HG03045 (cell line): ENCODE data around the gene PPP2R5A.
"Not testable (repeated sequence)": the region's sequence is repeated elsewhere in the genome, so short reads cannot be mapped to it uniquely, and the experiment has no call there.

Source experiments
- ATAC-seq: cut with Tn5 transposase; IDR thresholded peaks from one replicate; pipeline ENCODE4 v1.9.1; 2021; ENCODE audit warnings: mild to moderate bottlenecking, moderate library complexity; ENCODE audit not compliant: unreplicated experiment

PPP2R5A gene

GRCh38 chr1:212267017-212267416 lies 18.2 kb upstream of the PPP2R5A start:
- ATAC-seq, result no peak

GRCh38 chr1:212267460-212267859 lies 17.8 kb upstream of the PPP2R5A start:
- ATAC-seq, result no peak

- no peak for ATAC-seq
Observed at GRCh38 chr1:212269306-212269705, 15.9 kb upstream of the PPP2R5A start.

GRCh38 chr1:212270564-212270963 lies 14.6 kb upstream of the PPP2R5A start:
- no peak for ATAC-seq

GRCh38 chr1:212271234-212271633 lies 14.0 kb upstream of the PPP2R5A start:
- ATAC-seq, result no peak

- ATAC-seq, result no peak
Observed at GRCh38 chr1:212271823-212272485, 13.3 kb upstream of the PPP2R5A start.

- no peak for ATAC-seq
Observed at GRCh38 chr1:212281590-212281989, 3.6 kb upstream of the PPP2R5A start.

- ATAC-seq, result no peak
Observed at GRCh38 chr1:212283741-212284140, 1.5 kb upstream of the PPP2R5A start.

GRCh38 chr1:212284332-212284743 lies 872 bp upstream of the PPP2R5A start:
- ATAC-seq, result no peak

GRCh38 chr1:212285685-212286555 lies 710 bp downstream of the PPP2R5A start:
- peak; percentile 18 for ATAC-seq

GRCh38 chr1:212286556-212287131 lies 1.4 kb downstream of the PPP2R5A start:
- ATAC-seq, result no peak

- no peak for ATAC-seq
Observed at GRCh38 chr1:212287261-212287895, 2.2 kb downstream of the PPP2R5A start.

- ATAC-seq, result not testable (repeated sequence)
Observed at GRCh38 chr1:212287995-212288394, 2.8 kb downstream of the PPP2R5A start.

- ATAC-seq, result no peak
Observed at GRCh38 chr1:212288615-212289014, 3.4 kb downstream of the PPP2R5A start.

- no peak for ATAC-seq
Observed at GRCh38 chr1:212289262-212290077, 4.3 kb downstream of the PPP2R5A start.

GRCh38 chr1:212290608-212291007 lies 5.4 kb downstream of the PPP2R5A start:
- no peak for ATAC-seq

- ATAC-seq, result peak; percentile 56
Observed at GRCh38 chr1:212291505-212292134, 6.4 kb downstream of the PPP2R5A start.

- no peak for ATAC-seq
Observed at GRCh38 chr1:212292250-212293105, 7.3 kb downstream of the PPP2R5A start.

GRCh38 chr1:212293579-212293978 lies 8.4 kb downstream of the PPP2R5A start:
- no peak for ATAC-seq
